IMR-90 (cell line): Measurements from ENCODE around the gene SLC15A3.

Source experiments
- CTCF ChIP-seq: conservative IDR thresholded peaks from 2 replicates; pipeline ENCODE4 v1.5.1; 2012; ENCODE audit warnings: mild to moderate bottlenecking, low read depth, low read length, improper control_type of control experiment
- RAD21 ChIP-seq: IDR thresholded peaks from 2 replicates; pipeline ENCODE4 v1.6.1; 2012; ENCODE audit warnings: low read length, improper control_type of control experiment
- USF2 ChIP-seq: fragments of 150-350 bp; IDR thresholded peaks from 2 replicates; pipeline ENCODE4 v1.6.1; 2017; ENCODE audit warnings: mild to moderate bottlenecking, antibody characterized with exemption, low read length, low read depth

GRCh38 chr11:60972182-60973030 is 20.4 kb upstream of the SLC15A3 start:
- no peak for TF ChIP-seq CTCF
- no peak for TF ChIP-seq RAD21
- TF ChIP-seq USF2 = no peak
